Measurements from ENCODE around the gene EGLN1.

- TF ChIP-seq POLR2AphosphoS5 (IDR thresholded peaks at IDR 0.05) (no peak), CTCF (IDR thresholded peaks at IDR 0.05) (no peak)
These were observed 87.1 kb downstream of the EGLN1 start for GRCh38 chr1:231334952-231335351.

Data from gastroesophageal sphincter (tissue), 3 donors.